HG03097 (cell line): ENCODE results near the gene WDCP.
"Not testable (repeated sequence)": the region's sequence is repeated elsewhere in the genome, so short reads cannot be mapped to it uniquely, and the experiment has no call there.

ENCODE experiments used
- ATAC-seq: cut with Tn5 transposase; IDR thresholded peaks from one replicate; pipeline ENCODE4 v1.9.1; 2021; ENCODE audit not compliant: unreplicated experiment, low FRiP score

WDCP gene

GRCh38 chr2:24022975-24023575 lies 24.1 kb downstream of the WDCP start:
- ATAC-seq = no peak

GRCh38 chr2:24022324-24022974 lies 24.7 kb downstream of the WDCP start:
- ATAC-seq = no peak

- no peak for ATAC-seq
Observed at GRCh38 chr2:24021122-24021998, 25.8 kb downstream of the WDCP start.

- ATAC-seq = no peak
Observed at GRCh38 chr2:24020244-24020643, 26.9 kb downstream of the WDCP start.

- no peak for ATAC-seq
Observed at GRCh38 chr2:24019729-24020128, 27.5 kb downstream of the WDCP start.

- ATAC-seq = no peak
Observed at GRCh38 chr2:24018241-24018640, 28.9 kb downstream of the WDCP start.

GRCh38 chr2:24017711-24018110 lies 29.5 kb downstream of the WDCP start:
- ATAC-seq = no peak

GRCh38 chr2:24016853-24017703 lies 30.1 kb downstream of the WDCP start:
- ATAC-seq = no peak

- ATAC-seq = no peak
Observed at GRCh38 chr2:24016376-24016761, 30.8 kb downstream of the WDCP start.

GRCh38 chr2:24015562-24016375 lies 31.4 kb downstream of the WDCP start:
- no peak for ATAC-seq

- ATAC-seq = not testable (repeated sequence)
Observed at GRCh38 chr2:24014902-24015301, 32.3 kb downstream of the WDCP start.

- no peak for ATAC-seq
Observed at GRCh38 chr2:24012521-24013188, 34.5 kb downstream of the WDCP start.

- no peak for ATAC-seq
Observed at GRCh38 chr2:24011250-24012104, 35.7 kb downstream of the WDCP start.

GRCh38 chr2:24010477-24011249 lies 36.5 kb downstream of the WDCP start:
- no peak for ATAC-seq

- ATAC-seq = no peak
Observed at GRCh38 chr2:24009680-24010476, 37.3 kb downstream of the WDCP start, which contains the start of gene MFSD2B. Gene MFSD2B, plus strand, starts transcription at chr2:24010085. Its CDS starts 12 bp downstream, at chr2:24010097.

- ATAC-seq = no peak
Observed at GRCh38 chr2:24009367-24009679, 37.9 kb downstream of the WDCP start.
